ENCODE data around the gene TIMM29.

TIMM29 gene

DNA sequence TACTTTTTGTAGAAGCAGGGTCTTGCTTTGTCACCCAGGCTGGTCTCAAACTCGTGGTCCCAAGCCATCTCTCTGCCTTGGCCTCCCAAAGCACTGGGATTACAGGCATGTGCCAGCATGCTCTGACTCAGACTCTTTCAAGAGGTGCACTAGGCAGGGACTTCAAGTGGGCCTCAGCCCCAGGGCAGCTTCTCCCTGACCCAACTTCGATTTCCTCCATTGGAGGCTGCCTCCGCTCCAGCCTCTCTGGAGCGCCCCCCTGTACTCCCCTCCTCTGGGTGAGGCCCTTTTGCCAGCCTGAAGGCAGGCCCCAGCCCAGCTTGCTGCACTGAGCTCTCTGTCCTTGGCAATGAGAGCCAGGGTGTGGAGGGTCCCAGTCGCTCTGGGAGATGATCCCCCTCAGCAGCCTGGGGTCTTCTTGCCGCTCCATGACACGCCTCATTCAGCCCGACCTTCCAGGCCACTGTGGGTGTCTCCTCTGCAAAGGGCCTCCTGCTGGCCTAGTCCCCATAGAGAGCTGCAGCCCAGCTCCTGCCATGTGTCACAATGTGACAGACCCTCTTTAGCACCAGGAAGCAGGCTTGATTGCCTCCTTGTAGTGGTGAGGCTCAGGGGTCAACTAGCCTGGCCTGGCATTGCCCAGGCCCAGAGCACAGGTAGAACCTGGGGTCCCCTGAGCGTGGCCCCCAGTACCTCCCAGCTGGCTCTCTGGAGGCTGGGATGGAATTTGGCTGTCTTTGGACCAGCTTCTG lies 40.8 kb upstream of the TIMM29 start:
- Mint-ChIP-seq H3K4me1 (peaks cover 68% of the 10 kb centered on the region), H3K27me3 (ENCODE audit: low read depth, poor library complexity) (no peaks in the 10 kb centered on the region), H3K27ac (peak overlapping the region; percentile 99), H3K4me3 (peak overlapping the region; percentile 38), H3K36me3 (ENCODE audit: low read depth) (no peaks in the 10 kb centered on the region), H3K9me3 (no peaks in the 10 kb centered on the region)
- peak; percentile 27 for DNase-seq
- TF ChIP-seq, protein P1, sequence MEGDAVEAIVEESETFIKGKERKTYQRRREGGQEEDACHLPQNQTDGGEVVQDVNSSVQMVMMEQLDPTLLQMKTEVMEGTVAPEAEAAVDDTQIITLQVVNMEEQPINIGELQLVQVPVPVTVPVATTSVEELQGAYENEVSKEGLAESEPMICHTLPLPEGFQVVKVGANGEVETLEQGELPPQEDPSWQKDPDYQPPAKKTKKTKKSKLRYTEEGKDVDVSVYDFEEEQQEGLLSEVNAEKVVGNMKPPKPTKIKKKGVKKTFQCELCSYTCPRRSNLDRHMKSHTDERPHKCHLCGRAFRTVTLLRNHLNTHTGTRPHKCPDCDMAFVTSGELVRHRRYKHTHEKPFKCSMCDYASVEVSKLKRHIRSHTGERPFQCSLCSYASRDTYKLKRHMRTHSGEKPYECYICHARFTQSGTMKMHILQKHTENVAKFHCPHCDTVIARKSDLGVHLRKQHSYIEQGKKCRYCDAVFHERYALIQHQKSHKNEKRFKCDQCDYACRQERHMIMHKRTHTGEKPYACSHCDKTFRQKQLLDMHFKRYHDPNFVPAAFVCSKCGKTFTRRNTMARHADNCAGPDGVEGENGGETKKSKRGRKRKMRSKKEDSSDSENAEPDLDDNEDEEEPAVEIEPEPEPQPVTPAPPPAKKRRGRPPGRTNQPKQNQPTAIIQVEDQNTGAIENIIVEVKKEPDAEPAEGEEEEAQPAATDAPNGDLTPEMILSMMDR (IDR thresholded peaks at IDR 0.05) = no peak

DNA sequence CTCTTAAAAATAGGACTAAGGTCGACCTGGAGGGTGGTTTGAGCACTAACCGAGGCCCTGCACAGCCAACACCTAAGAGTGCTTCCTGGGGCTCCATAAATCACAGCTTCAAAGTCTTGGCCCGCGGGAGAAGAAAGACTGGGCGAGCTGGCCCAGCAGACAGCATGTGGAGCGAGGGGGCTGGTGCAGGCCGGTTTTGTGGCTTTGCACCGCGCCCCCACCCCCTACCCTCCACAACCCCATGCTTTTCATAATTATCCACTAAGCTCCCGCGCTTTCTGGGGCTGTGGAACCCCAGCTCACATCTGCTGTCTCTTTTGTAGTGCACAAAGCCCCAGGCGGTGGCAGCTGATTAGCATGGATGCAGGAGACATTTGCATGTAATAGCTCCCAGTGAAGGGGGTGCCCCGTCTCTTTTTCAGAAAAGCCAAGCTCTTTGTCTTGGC lies 40.2 kb upstream of the TIMM29 start:
- Mint-ChIP-seq H3K27me3 (ENCODE audit: low read depth, poor library complexity) (no peaks in the 10 kb centered on the region), H3K36me3 (ENCODE audit: low read depth) (no peaks in the 10 kb centered on the region), H3K27ac (peak overlapping the region; percentile 85), H3K9me3 (no peaks in the 10 kb centered on the region), H3K4me1 (peaks cover 61% of the 10 kb centered on the region), H3K4me3 (no peak overlapping the region)
- DNase-seq = peak; percentile 47
- TF ChIP-seq, protein P1 (IDR thresholded peaks at IDR 0.05) = no peak

DNA sequence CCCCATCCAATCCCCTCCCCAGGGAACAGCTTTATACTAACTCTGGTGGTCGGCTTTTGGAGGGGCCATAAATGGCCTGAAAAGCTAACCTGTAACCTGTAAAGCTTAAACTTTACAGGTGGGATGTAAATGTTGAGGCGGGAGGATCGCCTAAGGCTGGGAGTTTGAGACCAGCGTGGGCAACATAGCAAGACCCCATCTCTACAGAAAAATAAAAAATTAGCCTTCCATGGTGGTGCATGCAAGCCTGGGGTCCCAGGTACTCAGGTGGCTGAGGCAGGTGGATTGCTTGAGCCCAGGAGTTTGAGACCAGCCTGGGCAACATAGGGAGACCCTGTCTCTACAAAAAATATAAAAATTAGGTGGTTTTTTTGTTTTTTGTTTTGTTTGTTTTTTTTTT lies 38.7 kb upstream of the TIMM29 start:
- Mint-ChIP-seq H3K4me3 (no peak overlapping the region), H3K36me3 (ENCODE audit: low read depth) (no peaks in the 10 kb centered on the region), H3K27me3 (ENCODE audit: low read depth, poor library complexity) (no peaks in the 10 kb centered on the region), H3K9me3 (no peaks in the 10 kb centered on the region), H3K27ac (no peak overlapping the region), H3K4me1 (peaks cover 67% of the 10 kb centered on the region)
- TF ChIP-seq, protein P1 (IDR thresholded peaks at IDR 0.05) = no peak
- no peak for DNase-seq

DNA sequence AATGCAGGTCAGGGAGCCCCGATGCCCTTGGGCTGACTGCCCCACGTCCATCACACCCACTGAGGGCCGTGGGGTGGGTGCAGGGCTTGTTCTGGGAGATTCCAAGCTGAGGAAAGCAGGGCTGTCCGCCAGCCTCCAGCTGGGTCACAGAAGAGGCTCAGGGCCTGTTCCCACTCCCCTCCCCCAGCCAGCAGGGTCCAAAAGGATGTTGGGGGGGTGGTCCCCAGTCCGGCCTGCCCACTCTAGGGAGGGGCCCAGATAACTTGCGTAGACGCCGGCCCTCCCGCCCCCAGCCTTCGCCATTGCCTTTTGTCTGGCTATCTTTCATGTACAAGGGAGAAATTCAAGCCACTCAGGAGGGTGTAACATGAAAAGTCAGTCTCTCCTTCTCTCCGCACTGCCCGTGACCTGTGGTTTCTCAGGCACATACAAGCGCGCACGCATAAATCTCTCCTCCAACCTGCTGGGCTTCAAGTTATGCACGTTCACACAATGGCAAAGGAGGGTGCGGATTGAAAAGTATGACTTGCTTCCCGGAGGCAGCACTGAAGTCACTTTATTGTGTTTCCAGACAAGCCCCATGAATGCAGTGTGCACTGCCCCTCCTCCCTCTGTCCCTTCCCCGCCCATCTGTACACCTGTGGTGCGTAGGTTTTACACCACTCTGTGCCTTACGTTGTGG lies 37.1 kb upstream of the TIMM29 start:
- H3K9me3 Mint-ChIP-seq = no peaks in the 10 kb centered on the region
- H3K27me3 Mint-ChIP-seq (ENCODE audit: low read depth, poor library complexity) = no peaks in the 10 kb centered on the region
- peaks cover 74% of the 10 kb centered on the region for H3K4me1 Mint-ChIP-seq
- no peak for DNase-seq
- H3K27ac Mint-ChIP-seq = peak overlapping the region; percentile 89
- H3K4me3 Mint-ChIP-seq = peak overlapping the region; percentile 38
- H3K36me3 Mint-ChIP-seq (ENCODE audit: low read depth) = no peaks in the 10 kb centered on the region
- TF ChIP-seq, protein P1 (IDR thresholded peaks at IDR 0.05) = no peak

DNA sequence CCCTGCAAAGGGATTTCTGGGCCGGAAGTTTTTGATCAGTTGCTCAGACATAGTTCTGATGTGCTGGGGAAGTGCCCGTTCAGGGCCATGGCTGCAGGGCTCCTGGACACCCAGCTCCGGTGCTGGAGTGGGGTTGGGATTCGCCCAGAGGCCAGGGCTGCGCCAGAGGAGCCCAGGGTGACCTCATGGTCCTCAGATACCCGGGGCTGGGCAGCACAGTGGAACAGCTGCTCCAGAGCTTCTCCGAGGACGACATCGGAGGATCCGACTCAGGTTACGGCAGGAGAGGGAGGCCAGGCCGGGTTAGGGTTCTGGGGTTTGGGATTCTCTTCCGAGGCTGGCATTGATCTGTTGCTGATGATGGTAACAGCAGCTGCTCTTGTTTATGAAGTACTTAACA lies 36.4 kb upstream of the TIMM29 start:
- H3K4me1 Mint-ChIP-seq = peaks cover 75% of the 10 kb centered on the region
- H3K27me3 Mint-ChIP-seq (ENCODE audit: low read depth, poor library complexity) = no peaks in the 10 kb centered on the region
- no peak for DNase-seq
- peak overlapping the region; percentile 89 for H3K27ac Mint-ChIP-seq
- H3K36me3 Mint-ChIP-seq (ENCODE audit: low read depth) = no peaks in the 10 kb centered on the region
- peak overlapping the region; percentile 38 for H3K4me3 Mint-ChIP-seq
- TF ChIP-seq, protein P1 (IDR thresholded peaks at IDR 0.05) = no peak
- H3K9me3 Mint-ChIP-seq = no peaks in the 10 kb centered on the region

DNA sequence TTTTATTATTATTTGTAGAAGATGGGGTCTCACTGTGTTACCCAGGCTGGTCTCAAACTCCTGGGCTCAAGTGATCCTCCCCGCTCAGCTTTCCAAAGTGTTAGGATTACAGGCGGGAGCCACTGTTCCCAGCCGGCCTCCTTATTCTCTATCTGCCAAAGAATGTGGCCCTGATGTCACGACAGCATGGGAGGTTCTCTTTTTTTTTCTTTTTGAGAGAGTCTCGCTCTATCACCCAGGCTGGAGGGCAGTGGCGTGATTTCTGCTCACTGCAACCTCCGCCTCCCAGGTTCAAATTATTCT lies 33.7 kb upstream of the TIMM29 start:
- DNase-seq = no peak
- no peaks in the 10 kb centered on the region for H3K9me3 Mint-ChIP-seq
- H3K4me1 Mint-ChIP-seq = peaks cover 57% of the 10 kb centered on the region
- TF ChIP-seq, protein P1 (IDR thresholded peaks at IDR 0.05) = no peak
- no peaks in the 10 kb centered on the region for H3K27me3 Mint-ChIP-seq (ENCODE audit: low read depth, poor library complexity)
- H3K36me3 Mint-ChIP-seq (ENCODE audit: low read depth) = no peaks in the 10 kb centered on the region
- H3K27ac Mint-ChIP-seq = peak overlapping the region; percentile 94
- H3K4me3 Mint-ChIP-seq = no peak overlapping the region

Measured in nephron progenitor cell (in vitro differentiated cells).